ENCODE measurements around the gene SPSB2.

The SPSB2 gene

GRCh38 chr12:6840761-6841515 lies 32.2 kb downstream of the SPSB2 start, which contains the start of gene GNB3:
Gene GNB3, plus strand, starts transcription at chr12:6840925. Its CDS starts 363 bp downstream, at chr12:6841288.
- DNase-seq: peak; percentile 54
- peak within 1 kb of the TSS; percentile 98 for H3K27ac ChIP-seq
- no peak for TF ChIP-seq CTCF (IDR thresholded peaks at IDR 0.05; ENCODE audit: low read depth, low read length)
- H3K27me3 ChIP-seq (ENCODE audit: insufficient read depth, low read depth, severe bottlenecking): no peaks in the 10 kb centered on the region
- H3K4me3 ChIP-seq (ENCODE audit: low read depth, low read length): peak within 1 kb of the TSS; percentile 66
- H3K9me3 ChIP-seq (ENCODE audit: severe bottlenecking): no peaks in the 10 kb centered on the region
- peaks cover 83% of the 10 kb centered on the region for H3K36me3 ChIP-seq

GRCh38 chr12:6840330-6840729 lies 32.8 kb downstream of the SPSB2 start:
- peak overlapping the region; percentile 98 for H3K27ac ChIP-seq

GRCh38 chr12:6839482-6840201 lies 33.5 kb downstream of the SPSB2 start:
- DNase-seq: peak; percentile 98
- Histone ChIP-seq H3K36me3 (peaks cover 83% of the 10 kb centered on the region), H3K27ac (peak overlapping the region; percentile 98), H3K9me3 (ENCODE audit: severe bottlenecking) (no peaks in the 10 kb centered on the region), H3K4me3 (ENCODE audit: low read depth, low read length) (peak overlapping the region; percentile 16), H3K27me3 (ENCODE audit: insufficient read depth, low read depth, severe bottlenecking) (no peaks in the 10 kb centered on the region)
- TF ChIP-seq CTCF (IDR thresholded peaks at IDR 0.05; ENCODE audit: low read depth, low read length): no peak

More at GRCh38 chr12:6840330-6840729, 32.8 kb downstream of the SPSB2 start:
- Histone ChIP-seq H3K4me3 (ENCODE audit: low read depth, low read length) (no peak overlapping the region), H3K36me3 (peaks cover 83% of the 10 kb centered on the region), H3K27me3 (ENCODE audit: insufficient read depth, low read depth, severe bottlenecking) (no peaks in the 10 kb centered on the region), H3K9me3 (ENCODE audit: severe bottlenecking) (no peaks in the 10 kb centered on the region)
- TF ChIP-seq CTCF (IDR thresholded peaks at IDR 0.05; ENCODE audit: low read depth, low read length): no peak
- DNase-seq: peak; percentile 99

- Histone ChIP-seq H3K27ac (peak overlapping the region; percentile 98), H3K27me3 (ENCODE audit: insufficient read depth, low read depth, severe bottlenecking) (no peaks in the 10 kb centered on the region), H3K9me3 (ENCODE audit: severe bottlenecking) (no peaks in the 10 kb centered on the region), H3K4me3 (ENCODE audit: low read depth, low read length) (no peak overlapping the region), H3K36me3 (peaks cover 83% of the 10 kb centered on the region)
- no peak for DNase-seq
- TF ChIP-seq CTCF (IDR thresholded peaks at IDR 0.05; ENCODE audit: low read depth, low read length): no peak
Measured at GRCh38 chr12:6838854-6839253, 34.2 kb downstream of the SPSB2 start.

- Histone ChIP-seq H3K27ac (peak overlapping the region; percentile 98), H3K4me3 (ENCODE audit: low read depth, low read length) (no peak overlapping the region), H3K9me3 (ENCODE audit: severe bottlenecking) (no peaks in the 10 kb centered on the region), H3K27me3 (ENCODE audit: insufficient read depth, low read depth, severe bottlenecking) (no peaks in the 10 kb centered on the region), H3K36me3 (peaks cover 81% of the 10 kb centered on the region)
- no peak for TF ChIP-seq CTCF (IDR thresholded peaks at IDR 0.05; ENCODE audit: low read depth, low read length)
- DNase-seq: no peak
Measured at GRCh38 chr12:6837370-6838060, 35.6 kb downstream of the SPSB2 start.
